GM12878 (cell line): Measurements from ENCODE around the gene TBX15. TPM values are rescaled to one million over a fixed set of nuclear protein-coding genes. Genes with fewer than 3 reads are reported as not detected.

ENCODE experiments used
- ATAC-seq: fragments of 200-7000 bp; cut with Tn5 transposase; 3 replicates; pipeline ENCODE4 v1.9.1; 2020; ENCODE audit warnings: mild to moderate bottlenecking, moderate library complexity
- BruUV-seq: library from RNA; stranded (reverse); fragments of 400-500 nt; replicated peaks from 2 replicates; lab custom pipeline; 2021; lab: Mats Ljungman, UMichigan
- CTCF ChIA-PET: fragments of 300-600 bp; sonication (Branson Sonifier 250); formaldehyde crosslinking; extraction: SDS; loops from one replicate; lab custom pipeline; 2021; ENCODE audit warnings: inconsistent platforms; lab: Yijun Ruan, JAX
- POLR2A ChIA-PET: fragments of 350-600 bp; formaldehyde crosslinking; extraction: SDS; loops from one replicate; lab custom pipeline; 2021; ENCODE audit warnings: inconsistent platforms; lab: Charles Lee
- RAD21 ChIA-PET: fragments of 300-600 bp; sonication (Branson Sonifier 250); formaldehyde crosslinking; loops from one replicate; lab custom pipeline; 2023; ENCODE audit warnings: antibody characterized with exemption; ENCODE audit not compliant: unreplicated experiment; lab: Charles Lee
- SMC1A ChIA-PET: fragments of 300-600 bp; sonication (Branson Sonifier 250); formaldehyde crosslinking; loops from one replicate; lab custom pipeline; 2023; ENCODE audit not compliant: unreplicated experiment, uncharacterized antibody; lab: Charles Lee
- DNase-seq: peaks from one replicate; pipeline ENCODE4 v3.0.0-alpha.2; 2011; ENCODE audit warnings: low read depth, low spot score
- FAIRE-seq: peaks from 3 replicates; lab custom pipeline; 2011; peaks lifted over from hg19 to GRCh38; lab: Jason Lieb, UNC
- H2AFZ ChIP-seq: 2 replicates; pipeline ENCODE4 v1.6.0; 2011; ENCODE audit warnings: low read depth, low read length, control low read depth; ENCODE audit not compliant: control insufficient read depth
- H3K27ac ChIP-seq: 2 replicates; pipeline ENCODE4 v1.5.1; 2011; ENCODE audit warnings: control low read depth; ENCODE audit not compliant: control insufficient read depth, insufficient read depth
- H3K27me3 ChIP-seq, 2 experiments: replicated peaks in 1 of 2; 2 replicates each; pipeline versions ENCODE4 v1.6.0 to v1.6.1; 2011; ENCODE audit warnings: low read length in 1 of 2; ENCODE audit not compliant: control insufficient read depth in 2 of 2, insufficient read depth in 2 of 2
- H3K36me3 ChIP-seq, 2 experiments: 2 replicates each; pipeline ENCODE4 v1.5.1; 2011; ENCODE audit warnings: low read length in 1 of 2; ENCODE audit not compliant: control insufficient read depth in 2 of 2, insufficient read depth in 2 of 2
- H3K4me1 ChIP-seq: 2 replicates; pipeline ENCODE4 v1.6.1; 2011; ENCODE audit warnings: mild to moderate bottlenecking, low read length, moderate library complexity, mixed read lengths; ENCODE audit not compliant: control insufficient read depth, insufficient read depth
- H3K4me2 ChIP-seq: 2 replicates; pipeline ENCODE4 v1.6.0; 2011; ENCODE audit warnings: control low read depth; ENCODE audit not compliant: control insufficient read depth, insufficient read depth
- H3K4me3 ChIP-seq: fragments of 200-600 bp; sonication (generic); 2 replicates; pipeline ENCODE4 v1.5.1; 2016
- H3K79me2 ChIP-seq: 2 replicates; pipeline ENCODE4 v1.6.0; 2011; ENCODE audit warnings: low read length; ENCODE audit not compliant: control insufficient read depth, insufficient read depth
- H3K9ac ChIP-seq: 2 replicates; pipeline ENCODE4 v1.8.0; 2011; ENCODE audit warnings: low read length, control low read depth, mixed read lengths; ENCODE audit not compliant: control insufficient read depth, insufficient read depth
- H3K9me3 ChIP-seq: replicated peaks from 3 replicates; pipeline ENCODE4 v1.5.1; 2011; ENCODE audit warnings: mild to moderate bottlenecking, low read length; ENCODE audit not compliant: control insufficient read depth, insufficient read depth
- H4K20me1 ChIP-seq: 2 replicates; pipeline ENCODE4 v1.6.0; 2011; ENCODE audit not compliant: control insufficient read depth, insufficient read depth
- CBX5 ChIP-seq: sonication (generic); IDR thresholded peaks from 2 replicates; pipeline ENCODE4 v1.6.1; 2016; ENCODE audit warnings: low read depth, moderate library complexity, mild to moderate bottlenecking, inconsistent platforms
- FOXM1 ChIP-seq: IDR thresholded peaks from 2 replicates; pipeline ENCODE4 v1.6.1; 2012; ENCODE audit warnings: low read depth, mild to moderate bottlenecking, inconsistent platforms, low read length, moderate library complexity
- GATAD2B ChIP-seq: fragments of 450-650 bp; conservative IDR thresholded peaks from 2 replicates; pipeline ENCODE4 v1.6.1; 2017; ENCODE audit warnings: low read depth, mild to moderate bottlenecking, moderate library complexity
- HDAC2 ChIP-seq: fragments of 200-600 bp; sonication (generic); IDR thresholded peaks from 2 replicates; pipeline ENCODE4 v1.6.1; 2017
- LARP7 ChIP-seq: fragments of 450-650 bp; IDR thresholded peaks from 2 replicates; pipeline ENCODE4 v1.6.1; 2017; ENCODE audit warnings: mild to moderate bottlenecking
- MYB ChIP-seq: fragments of 150-350 bp; IDR thresholded peaks from 2 replicates; pipeline ENCODE4 v1.6.1; 2014; ENCODE audit warnings: mild to moderate bottlenecking, low read depth, low read length, borderline replicate concordance
- NFYA ChIP-seq: IDR thresholded peaks from 2 replicates; pipeline ENCODE4 v1.6.1; 2011; ENCODE audit warnings: low read depth, mild to moderate bottlenecking, low read length, improper control_type of control experiment, borderline replicate concordance
- SMARCA5 ChIP-seq: fragments of 450-650 bp; IDR thresholded peaks from 2 replicates; pipeline ENCODE4 v1.6.1; 2017; ENCODE audit warnings: mild to moderate bottlenecking
- SRF ChIP-seq, 2 experiments: IDR thresholded peaks; 2 replicates each; pipeline ENCODE4 v1.6.1; 2011; ENCODE audit warnings: low read depth in 2 of 2, low read length in 2 of 2, mild to moderate bottlenecking in 1 of 2, moderate library complexity in 1 of 2
- STAT3 ChIP-seq: IDR thresholded peaks from 2 replicates; pipeline ENCODE4 v1.6.1; 2011; ENCODE audit warnings: low read depth, low read length, improper control_type of control experiment
- WRNIP1 ChIP-seq: IDR thresholded peaks from 2 replicates; pipeline ENCODE4 v1.6.1; 2011; ENCODE audit warnings: low read depth, low read length, improper control_type of control experiment, borderline replicate concordance
- ZBED1 ChIP-seq: IDR thresholded peaks from 2 replicates; pipeline ENCODE4 v1.6.1; 2016; ENCODE audit warnings: borderline replicate concordance
- WGBS: methylation state at CpG from one replicate; pipeline ENCODE4 v1.1.6; 2016; ENCODE audit warnings: low lambda C conversion rate; ENCODE audit not compliant: insufficient replicate concordance, insufficient coverage; ENCODE audit errors: missing lambda C conversion rate; 5-methylcytosine and 5-hydroxymethylcytosine counted together
- in situ Hi-C: fragments of 300-500 bp; cut with MboI; formaldehyde crosslinking; loops from 9 replicates; pipeline ENCODE4 v1.14.3; 2018; ENCODE audit warnings: mixed read lengths
- intact Hi-C: fragments of 100-400 bp; cut with micrococcal nuclease; formaldehyde crosslinking; loops from one replicate; pipeline ENCODE4 v1.14.2; 2022; ENCODE audit not compliant: unreplicated experiment
- polyA plus RNA-seq, 11 experiments: library from polyadenylated mRNA; depleted of rRNA in 4 of 11; unstranded in 6 of 11; stranded (reverse) in 5 of 11; fragments of >200 nt; fragmentation: Nextera tagmentation in 4 of 11; fragmentation: Illumina TruSeq in 1 of 11; extraction: Ambion mirVana in 4 of 11; extraction: Trizol in 1 of 11; gene quantifications; 1 replicate in 1 of 11; 2 replicates in 10 of 11; pipeline versions ENCODE4 v1.2.1 to v1.2.3, GENCODE V29; 2011 to 2016; ENCODE audit warnings: inconsistent platforms in 2 of 11, missing spikeins in 2 of 11, low read depth in 1 of 11
- total RNA-seq, 4 experiments: library from RNA; depleted of rRNA in 3 of 4; stranded (reverse); fragments of >200 nt in 3 of 4; fragmentation: Illumina TruSeq in 1 of 4; extraction: Trizol in 1 of 4; gene quantifications; 2 replicates each; pipeline versions ENCODE4 v1.2.1 to v1.2.3, GENCODE V29; 2013 to 2021
- TF ChIP-seq, protein P1 (sequence below): IDR thresholded peaks from 2 replicates; pipeline ENCODE4 v1.6.1; 2011; ENCODE audit warnings: borderline replicate concordance, low read depth, mild to moderate bottlenecking, moderate library complexity, mixed read lengths, low read length; ENCODE audit not compliant: insufficient read depth; ENCODE audit errors: extremely low read length
- TF ChIP-seq, protein P2 (sequence below), 3 experiments: IDR thresholded peaks in 2 of 3; conservative IDR thresholded peaks in 1 of 3; 2 replicates each; pipeline ENCODE4 v1.5.1; 2011; ENCODE audit warnings: low read depth in 3 of 3, low read length in 3 of 3, mild to moderate bottlenecking in 3 of 3, control low read depth in 2 of 3, moderate library complexity in 2 of 3, inconsistent platforms in 1 of 3, mixed read lengths in 1 of 3; ENCODE audit not compliant: control insufficient read depth in 2 of 3, insufficient read depth in 1 of 3; ENCODE audit errors: extremely low read depth in 1 of 3
- TF ChIP-seq, protein P3 (sequence below): fragments of 450-650 bp; IDR thresholded peaks from 2 replicates; pipeline ENCODE4 v1.6.1; 2017; ENCODE audit warnings: low read depth, mild to moderate bottlenecking, moderate library complexity
- TF ChIP-seq, protein P4 (sequence below): fragments of 450-650 bp; IDR thresholded peaks from 2 replicates; pipeline ENCODE4 v1.6.1; 2014; ENCODE audit warnings: mild to moderate bottlenecking
- TF ChIP-seq, protein P5 (sequence below): fragments of 450-650 bp; IDR thresholded peaks from 2 replicates; pipeline ENCODE4 v1.6.1; 2016; ENCODE audit warnings: mild to moderate bottlenecking

The TBX15 gene
- total and polyA plus RNA-seq, 10 of the 15 experiments (the other 5 are each of a cell fraction or from before 2014, with no cell fraction given): 0.64 to 9.4 (median 0.99) TPM

DNA sequence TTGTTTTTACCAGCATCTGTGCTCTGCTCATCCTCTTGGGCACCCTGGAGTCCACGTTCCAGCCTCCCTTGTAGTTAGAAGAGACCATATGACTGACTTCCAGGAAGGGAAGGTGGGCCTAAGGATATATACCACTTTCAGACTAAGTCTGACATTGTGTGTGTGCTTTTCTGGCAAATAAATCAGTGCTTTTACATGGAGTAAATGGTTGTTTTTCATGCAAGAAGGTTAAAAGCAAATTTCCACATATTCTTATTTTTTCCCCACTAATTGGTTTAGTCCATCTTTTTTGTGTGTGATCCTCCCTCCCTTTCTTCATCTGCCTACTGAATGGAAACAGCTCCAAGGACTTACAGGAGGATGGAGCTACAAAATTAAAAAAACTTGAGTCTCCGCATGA is 119.8 kb downstream of the TBX15 start:
- intact Hi-C loops: no loop called here
- TF ChIP-seq MYB (no peak), CBX5 (no peak), NFYA (no peak), ZBED1 (no peak), STAT3 (no peak), SMARCA5 (no peak), HDAC2 (no peak), SRF (IDR thresholded peaks at IDR 0.05; ENCODE audit: low read depth in 2 of 2, low read length in 2 of 2) (no peak), GATAD2B (no peak), LARP7 (no peak), WRNIP1 (no peak), FOXM1 (no peak)
- TF ChIP-seq, protein P1, sequence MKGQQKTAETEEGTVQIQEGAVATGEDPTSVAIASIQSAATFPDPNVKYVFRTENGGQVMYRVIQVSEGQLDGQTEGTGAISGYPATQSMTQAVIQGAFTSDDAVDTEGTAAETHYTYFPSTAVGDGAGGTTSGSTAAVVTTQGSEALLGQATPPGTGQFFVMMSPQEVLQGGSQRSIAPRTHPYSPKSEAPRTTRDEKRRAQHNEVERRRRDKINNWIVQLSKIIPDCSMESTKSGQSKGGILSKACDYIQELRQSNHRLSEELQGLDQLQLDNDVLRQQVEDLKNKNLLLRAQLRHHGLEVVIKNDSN: no peak
- TF ChIP-seq, protein P2, sequence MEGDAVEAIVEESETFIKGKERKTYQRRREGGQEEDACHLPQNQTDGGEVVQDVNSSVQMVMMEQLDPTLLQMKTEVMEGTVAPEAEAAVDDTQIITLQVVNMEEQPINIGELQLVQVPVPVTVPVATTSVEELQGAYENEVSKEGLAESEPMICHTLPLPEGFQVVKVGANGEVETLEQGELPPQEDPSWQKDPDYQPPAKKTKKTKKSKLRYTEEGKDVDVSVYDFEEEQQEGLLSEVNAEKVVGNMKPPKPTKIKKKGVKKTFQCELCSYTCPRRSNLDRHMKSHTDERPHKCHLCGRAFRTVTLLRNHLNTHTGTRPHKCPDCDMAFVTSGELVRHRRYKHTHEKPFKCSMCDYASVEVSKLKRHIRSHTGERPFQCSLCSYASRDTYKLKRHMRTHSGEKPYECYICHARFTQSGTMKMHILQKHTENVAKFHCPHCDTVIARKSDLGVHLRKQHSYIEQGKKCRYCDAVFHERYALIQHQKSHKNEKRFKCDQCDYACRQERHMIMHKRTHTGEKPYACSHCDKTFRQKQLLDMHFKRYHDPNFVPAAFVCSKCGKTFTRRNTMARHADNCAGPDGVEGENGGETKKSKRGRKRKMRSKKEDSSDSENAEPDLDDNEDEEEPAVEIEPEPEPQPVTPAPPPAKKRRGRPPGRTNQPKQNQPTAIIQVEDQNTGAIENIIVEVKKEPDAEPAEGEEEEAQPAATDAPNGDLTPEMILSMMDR (IDR thresholded peaks at IDR 0.05 in 2 of 3, conservative IDR thresholded peaks at IDR 0.05 in 1 of 3; ENCODE audit: control insufficient read depth in 2 of 3, extremely low read depth in 1 of 3, insufficient read depth in 1 of 3, low read depth in 3 of 3, low read length in 3 of 3): no peak
- TF ChIP-seq, protein P3, sequence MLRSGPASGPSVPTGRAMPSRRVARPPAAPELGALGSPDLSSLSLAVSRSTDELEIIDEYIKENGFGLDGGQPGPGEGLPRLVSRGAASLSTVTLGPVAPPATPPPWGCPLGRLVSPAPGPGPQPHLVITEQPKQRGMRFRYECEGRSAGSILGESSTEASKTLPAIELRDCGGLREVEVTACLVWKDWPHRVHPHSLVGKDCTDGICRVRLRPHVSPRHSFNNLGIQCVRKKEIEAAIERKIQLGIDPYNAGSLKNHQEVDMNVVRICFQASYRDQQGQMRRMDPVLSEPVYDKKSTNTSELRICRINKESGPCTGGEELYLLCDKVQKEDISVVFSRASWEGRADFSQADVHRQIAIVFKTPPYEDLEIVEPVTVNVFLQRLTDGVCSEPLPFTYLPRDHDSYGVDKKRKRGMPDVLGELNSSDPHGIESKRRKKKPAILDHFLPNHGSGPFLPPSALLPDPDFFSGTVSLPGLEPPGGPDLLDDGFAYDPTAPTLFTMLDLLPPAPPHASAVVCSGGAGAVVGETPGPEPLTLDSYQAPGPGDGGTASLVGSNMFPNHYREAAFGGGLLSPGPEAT: no peak
- TF ChIP-seq, protein P4, sequence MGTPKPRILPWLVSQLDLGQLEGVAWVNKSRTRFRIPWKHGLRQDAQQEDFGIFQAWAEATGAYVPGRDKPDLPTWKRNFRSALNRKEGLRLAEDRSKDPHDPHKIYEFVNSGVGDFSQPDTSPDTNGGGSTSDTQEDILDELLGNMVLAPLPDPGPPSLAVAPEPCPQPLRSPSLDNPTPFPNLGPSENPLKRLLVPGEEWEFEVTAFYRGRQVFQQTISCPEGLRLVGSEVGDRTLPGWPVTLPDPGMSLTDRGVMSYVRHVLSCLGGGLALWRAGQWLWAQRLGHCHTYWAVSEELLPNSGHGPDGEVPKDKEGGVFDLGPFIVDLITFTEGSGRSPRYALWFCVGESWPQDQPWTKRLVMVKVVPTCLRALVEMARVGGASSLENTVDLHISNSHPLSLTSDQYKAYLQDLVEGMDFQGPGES: no peak
- TF ChIP-seq, protein P5, sequence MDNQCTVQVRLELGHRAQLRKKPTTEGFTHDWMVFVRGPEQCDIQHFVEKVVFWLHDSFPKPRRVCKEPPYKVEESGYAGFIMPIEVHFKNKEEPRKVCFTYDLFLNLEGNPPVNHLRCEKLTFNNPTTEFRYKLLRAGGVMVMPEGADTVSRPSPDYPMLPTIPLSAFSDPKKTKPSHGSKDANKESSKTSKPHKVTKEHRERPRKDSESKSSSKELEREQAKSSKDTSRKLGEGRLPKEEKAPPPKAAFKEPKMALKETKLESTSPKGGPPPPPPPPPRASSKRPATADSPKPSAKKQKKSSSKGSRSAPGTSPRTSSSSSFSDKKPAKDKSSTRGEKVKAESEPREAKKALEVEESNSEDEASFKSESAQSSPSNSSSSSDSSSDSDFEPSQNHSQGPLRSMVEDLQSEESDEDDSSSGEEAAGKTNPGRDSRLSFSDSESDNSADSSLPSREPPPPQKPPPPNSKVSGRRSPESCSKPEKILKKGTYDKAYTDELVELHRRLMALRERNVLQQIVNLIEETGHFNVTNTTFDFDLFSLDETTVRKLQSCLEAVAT: no peak
- TF ChIP-seq, all 136 proteins: peak for 0
- Histone ChIP-seq H3K9ac (no peak overlapping the region), H3K27ac (no peak overlapping the region), H3K9me3 (no peaks in the 10 kb centered on the region), H2AFZ (no peak overlapping the region), H3K4me3 (no peak overlapping the region), H3K4me1 (no peaks in the 10 kb centered on the region), H4K20me1 (no peaks in the 10 kb centered on the region), H3K36me3 (no peaks in the 10 kb centered on the region), H3K4me2 (no peak overlapping the region), H3K27me3 (no peaks in the 10 kb centered on the region), H3K79me2 (no peaks in the 10 kb centered on the region)
- SMC1A ChIA-PET: interaction anchor here (0.6 to 1.7 kb wide), 3 partner anchors 27 to 247 kb away, joined by 3 to 6 read pairs (median 5); no protein-coding TSS in a partner anchor
- in situ Hi-C loops: no loop called here
- DNase-seq: no peak
- ATAC-seq: no peak
- POLR2A ChIA-PET: no interaction called here
- FAIRE-seq: no peak
- 43% methylated on average over 2 of the region's 2 CpGs for WGBS
- RAD21 ChIA-PET: interaction anchor here (0.9 kb wide), 1 partner anchor 9 kb away, joined by 3 read pairs; no protein-coding TSS in a partner anchor
- CTCF ChIA-PET: interaction anchor here (1.5 kb wide), 1 partner anchor 48 kb away, joined by 3 read pairs; no protein-coding TSS in a partner anchor
- no TSS peak for BruUV-seq
